Right lobe of liver (tissue), 6 donors: ENCODE results near the gene IGSF21. TPM values are rescaled to one million over a fixed set of nuclear protein-coding genes. Genes with fewer than 3 reads are reported as not detected.

Source experiments
- ATAC-seq, 4 donors: fragments of 200-7000 bp; cut with Tn5 transposase; one replicate each; pipeline ENCODE4 v1.9.1; 2020; ENCODE audit warnings: mild to moderate bottlenecking in 4 of 4, moderate library complexity in 4 of 4
- DNase-seq, 3 donors: peaks; one replicate each; pipeline ENCODE4 v3.0.0-alpha.2; 2020
- H3K27ac ChIP-seq, 3 donors: fragments of 200-600 bp; one replicate each; pipeline ENCODE4 v1.8.0; 2022
- H3K27me3 ChIP-seq, 2 donors: fragments of 200-600 bp; one replicate each; pipeline ENCODE4 v1.8.0; 2022
- H3K36me3 ChIP-seq, 4 donors: fragments of 200-600 bp; sonication (generic) in 1 of 4; one replicate each; pipeline versions ENCODE4 v1.5.1 to v1.8.0; 2017 to 2022; ENCODE audit warnings: control low read depth in 1 of 4
- H3K4me1 ChIP-seq, 4 donors: fragments of 200-600 bp; sonication (generic) in 1 of 4; one replicate each; pipeline versions ENCODE4 v1.5.1 to v1.8.0; 2017 to 2022; ENCODE audit warnings: control low read depth in 1 of 4
- H3K4me3 ChIP-seq, 3 donors: fragments of 200-600 bp; one replicate each; pipeline ENCODE4 v1.8.0; 2022
- H3K9me3 ChIP-seq, 4 donors: fragments of 200-600 bp; sonication (generic) in 1 of 4; one replicate each; pipeline versions ENCODE4 v1.5.1 to v1.8.0; 2017 to 2022; ENCODE audit warnings: control low read depth in 1 of 4
- CTCF ChIP-seq, 4 donors: fragments of 200-600 bp in 3 of 4; fragments of 450-650 bp in 1 of 4; IDR thresholded peaks; one replicate each; pipeline versions ENCODE4 v1.5.1 to v1.8.0; 2016 to 2022; ENCODE audit warnings: antibody characterized with exemption in 4 of 4, mild to moderate bottlenecking in 2 of 4
- POLR2A ChIP-seq: fragments of 450-650 bp; IDR thresholded peaks from one replicate; pipeline ENCODE4 v1.6.1; 2017; ENCODE audit warnings: antibody characterized with exemption, mild to moderate bottlenecking
- WGBS: methylation state at CpG from one replicate; pipeline ENCODE4 v1.1.6; 2018; ENCODE audit warnings: low coverage, low lambda C conversion rate; ENCODE audit not compliant: insufficient coverage; ENCODE audit errors: missing lambda C conversion rate; 5-methylcytosine and 5-hydroxymethylcytosine counted together
- intact Hi-C, 2 donors: fragments of 100-400 bp; cut with DNase I; formaldehyde crosslinking; loops; one replicate each; pipeline versions ENCODE4 v1.11.2 to v1.14.1; 2022
- total RNA-seq, 6 experiments: library from RNA; depleted of rRNA in 2 of 6; stranded (reverse); fragments of >200 nt in 2 of 6; fragmentation: NEBNext Ultra II Directional in 3 of 6; extraction: Animal tissue kit (Norgen Biotek cat#: 25700) in 3 of 6; gene quantifications; one replicate each; pipeline versions ENCODE4 v1.1.0 to v1.2.4, GENCODE V29; 2016 to 2023
- donor health status: DM: no; HTN: yes; CAD: no.
- donor health status: DM: no; HTN: no; CAD: no.
- donor health status: DM: no; HTN: no; CAD: no.
- donor health status: DM: no; HTN: yes; CAD: no.
- donor health status: DM: no; HTN: yes; CAD: no.

IGSF21 gene
- total RNA-seq, 6 experiments from 2014 or later, result 0.34 to 2.0 (median 0.71) TPM

GRCh38 chr1:18328803-18329202 is 221.2 kb downstream of the IGSF21 start:
- intact Hi-C loops, result loop anchor here in 1 of 2 donors (10.0 kb wide), 1 partner anchor 176 kb away; no protein-coding TSS in a partner anchor
- H3K4me1 ChIP-seq, result no peaks in the 10 kb centered on the region
- no peaks in the 10 kb centered on the region for H3K36me3 ChIP-seq
- TF ChIP-seq CTCF (IDR thresholded peaks at IDR 0.05), result no peak
- TF ChIP-seq POLR2A, result no peak
- DNase-seq, result no peak
- WGBS, result 22% methylated on average over 4 of the region's 4 CpGs
- H3K27me3 ChIP-seq, result no peaks in the 10 kb centered on the region
- no peak overlapping the region for H3K4me3 ChIP-seq
- H3K27ac ChIP-seq, result no peak overlapping the region
- no peaks in the 10 kb centered on the region for H3K9me3 ChIP-seq
- no peak for ATAC-seq

DNA sequence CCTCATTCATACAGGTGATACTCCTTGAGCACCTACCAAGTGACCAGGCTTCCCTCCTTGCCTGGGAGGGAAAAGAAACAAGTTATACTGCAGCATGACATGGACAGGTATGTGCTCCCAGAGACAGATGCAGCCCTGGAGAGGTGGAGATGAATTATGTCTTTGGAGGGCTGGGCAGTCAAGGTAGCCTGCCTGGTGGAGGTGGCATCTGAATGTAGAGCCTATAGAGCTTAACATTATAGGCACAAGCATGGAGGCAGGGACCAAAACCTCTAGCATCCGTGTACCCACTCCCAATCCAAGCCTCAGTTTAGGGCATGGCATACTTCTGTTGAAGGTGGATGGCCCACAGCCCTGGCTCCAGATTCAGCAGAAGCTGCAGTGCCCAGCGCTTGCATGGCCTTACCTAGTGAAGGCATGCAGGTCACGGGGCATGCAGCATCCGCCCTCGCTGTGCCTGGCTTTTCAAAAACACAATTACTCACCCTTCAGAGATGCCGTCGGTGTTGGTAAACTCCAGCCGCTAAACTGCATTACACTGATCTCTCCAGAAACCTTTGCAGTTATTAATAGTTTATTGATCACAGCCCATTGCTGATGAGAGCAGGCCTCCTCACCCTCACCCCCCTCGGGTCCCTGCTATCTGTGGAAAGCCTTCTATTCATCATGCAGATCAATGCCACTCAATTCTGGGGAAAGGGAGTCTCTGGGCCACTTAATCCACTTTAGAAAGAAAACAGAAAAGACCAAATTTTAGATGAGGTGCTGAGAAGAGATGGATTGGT is 222.1 kb downstream of the IGSF21 start:
- Histone ChIP-seq H3K27ac (no peak overlapping the region), H3K27me3 (no peaks in the 10 kb centered on the region), H3K36me3 (no peaks in the 10 kb centered on the region), H3K4me3 (no peak overlapping the region), H3K4me1 (no peaks in the 10 kb centered on the region), H3K9me3 (no peaks in the 10 kb centered on the region)
- ATAC-seq (no peak), DNase-seq (no peak)
- 77% methylated on average over 4 of the region's 9 CpGs for WGBS
- TF ChIP-seq CTCF (IDR thresholded peaks at IDR 0.05) (no peak), POLR2A (no peak)
- intact Hi-C loops, result loop anchor here in 1 of 2 donors (10.0 kb wide), 1 partner anchor 175 kb away; no protein-coding TSS in a partner anchor

DNA sequence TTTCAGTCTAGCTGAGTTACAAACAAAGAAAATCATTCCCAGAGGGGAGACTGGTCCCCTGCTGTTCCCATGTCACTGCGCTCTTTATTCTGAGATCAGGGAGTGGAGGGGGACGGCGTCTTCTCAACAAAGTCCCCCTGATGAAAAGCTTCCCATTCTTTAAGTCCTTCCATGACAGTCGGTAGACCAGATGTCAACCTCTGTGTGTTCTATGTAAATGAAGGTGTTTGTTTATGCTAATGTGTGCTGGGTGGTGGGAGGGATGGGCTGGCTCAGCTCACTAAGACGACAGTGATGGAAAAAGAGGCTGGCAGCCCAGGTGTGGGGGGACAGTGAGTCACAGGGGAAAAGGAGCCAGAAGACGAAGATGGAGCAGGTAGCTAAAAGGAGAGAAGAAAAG is 225.0 kb downstream of the IGSF21 start:
- intact Hi-C loops, result no loop called here

GRCh38 chr1:18333220-18333619 is 225.6 kb downstream of the IGSF21 start:
- Histone ChIP-seq H3K36me3 (no peaks in the 10 kb centered on the region), H3K4me3 (no peak overlapping the region), H3K4me1 (no peaks in the 10 kb centered on the region), H3K27me3 (no peaks in the 10 kb centered on the region), H3K9me3 (no peaks in the 10 kb centered on the region), H3K27ac (no peak overlapping the region)
- DNase-seq, result no peak
- no peak for TF ChIP-seq CTCF (IDR thresholded peaks at IDR 0.05)
- no peak for TF ChIP-seq POLR2A
- 70% methylated on average over 2 of the region's 3 CpGs for WGBS
- intact Hi-C loops, result no loop called here
- ATAC-seq, result no peak

More for the DNA sequence above, 225.0 kb downstream of the IGSF21 start:
- 14% methylated on average over 6 of the region's 6 CpGs for WGBS
- no peak overlapping the region for H3K27ac ChIP-seq
- no peaks in the 10 kb centered on the region for H3K9me3 ChIP-seq
- no peak for DNase-seq
- H3K27me3 ChIP-seq, result no peaks in the 10 kb centered on the region
- no peak for TF ChIP-seq CTCF (IDR thresholded peaks at IDR 0.05)
- TF ChIP-seq POLR2A, result no peak
- ATAC-seq, result no peak
- H3K4me1 ChIP-seq, result no peaks in the 10 kb centered on the region
- no peak overlapping the region for H3K4me3 ChIP-seq
- H3K36me3 ChIP-seq, result no peaks in the 10 kb centered on the region
